Gastroesophageal sphincter (tissue), 3 donors: Measurements from ENCODE around the gene UBE2J1.

Source experiments
- POLR2A ChIP-seq, 2 donors: fragments of 450-650 bp; IDR thresholded peaks; one replicate each; pipeline ENCODE4 v1.6.1; 2017; ENCODE audit warnings: antibody characterized with exemption in 2 of 2, mild to moderate bottlenecking in 2 of 2, moderate library complexity in 1 of 2
- POLR2AphosphoS5 ChIP-seq: sonication (generic); formaldehyde crosslinking; IDR thresholded peaks from one replicate; pipeline ENCODE4 v1.6.1; 2017; ENCODE audit warnings: antibody characterized with exemption
- TF ChIP-seq, protein P1 (sequence below), 4 experiments: fragments of 200-600 bp in 2 of 4; fragments of 450-650 bp in 2 of 4; sonication (generic) in 1 of 4; IDR thresholded peaks; one replicate each; pipeline ENCODE4 v1.5.1; 2017 to 2019; ENCODE audit warnings: antibody characterized with exemption in 4 of 4, mild to moderate bottlenecking in 2 of 4, moderate library complexity in 2 of 4

GRCh38 chr6:89321131-89321970, 31.2 kb downstream of the UBE2J1 start:
- TF ChIP-seq, protein P1, sequence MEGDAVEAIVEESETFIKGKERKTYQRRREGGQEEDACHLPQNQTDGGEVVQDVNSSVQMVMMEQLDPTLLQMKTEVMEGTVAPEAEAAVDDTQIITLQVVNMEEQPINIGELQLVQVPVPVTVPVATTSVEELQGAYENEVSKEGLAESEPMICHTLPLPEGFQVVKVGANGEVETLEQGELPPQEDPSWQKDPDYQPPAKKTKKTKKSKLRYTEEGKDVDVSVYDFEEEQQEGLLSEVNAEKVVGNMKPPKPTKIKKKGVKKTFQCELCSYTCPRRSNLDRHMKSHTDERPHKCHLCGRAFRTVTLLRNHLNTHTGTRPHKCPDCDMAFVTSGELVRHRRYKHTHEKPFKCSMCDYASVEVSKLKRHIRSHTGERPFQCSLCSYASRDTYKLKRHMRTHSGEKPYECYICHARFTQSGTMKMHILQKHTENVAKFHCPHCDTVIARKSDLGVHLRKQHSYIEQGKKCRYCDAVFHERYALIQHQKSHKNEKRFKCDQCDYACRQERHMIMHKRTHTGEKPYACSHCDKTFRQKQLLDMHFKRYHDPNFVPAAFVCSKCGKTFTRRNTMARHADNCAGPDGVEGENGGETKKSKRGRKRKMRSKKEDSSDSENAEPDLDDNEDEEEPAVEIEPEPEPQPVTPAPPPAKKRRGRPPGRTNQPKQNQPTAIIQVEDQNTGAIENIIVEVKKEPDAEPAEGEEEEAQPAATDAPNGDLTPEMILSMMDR (IDR thresholded peaks at IDR 0.05): no peak
- TF ChIP-seq POLR2A (IDR thresholded peaks at IDR 0.05) (no peak), POLR2AphosphoS5 (no peak)
